ENCODE data around the gene NDST3. TPM values are rescaled to one million over a fixed set of nuclear protein-coding genes. Genes with fewer than 3 reads are reported as not detected.

The NDST3 gene
- total and polyA plus RNA-seq, 2 of the 13 experiments (the other 11 are each of a cell fraction or from before 2014, with no cell fraction given): not detected

DNA sequence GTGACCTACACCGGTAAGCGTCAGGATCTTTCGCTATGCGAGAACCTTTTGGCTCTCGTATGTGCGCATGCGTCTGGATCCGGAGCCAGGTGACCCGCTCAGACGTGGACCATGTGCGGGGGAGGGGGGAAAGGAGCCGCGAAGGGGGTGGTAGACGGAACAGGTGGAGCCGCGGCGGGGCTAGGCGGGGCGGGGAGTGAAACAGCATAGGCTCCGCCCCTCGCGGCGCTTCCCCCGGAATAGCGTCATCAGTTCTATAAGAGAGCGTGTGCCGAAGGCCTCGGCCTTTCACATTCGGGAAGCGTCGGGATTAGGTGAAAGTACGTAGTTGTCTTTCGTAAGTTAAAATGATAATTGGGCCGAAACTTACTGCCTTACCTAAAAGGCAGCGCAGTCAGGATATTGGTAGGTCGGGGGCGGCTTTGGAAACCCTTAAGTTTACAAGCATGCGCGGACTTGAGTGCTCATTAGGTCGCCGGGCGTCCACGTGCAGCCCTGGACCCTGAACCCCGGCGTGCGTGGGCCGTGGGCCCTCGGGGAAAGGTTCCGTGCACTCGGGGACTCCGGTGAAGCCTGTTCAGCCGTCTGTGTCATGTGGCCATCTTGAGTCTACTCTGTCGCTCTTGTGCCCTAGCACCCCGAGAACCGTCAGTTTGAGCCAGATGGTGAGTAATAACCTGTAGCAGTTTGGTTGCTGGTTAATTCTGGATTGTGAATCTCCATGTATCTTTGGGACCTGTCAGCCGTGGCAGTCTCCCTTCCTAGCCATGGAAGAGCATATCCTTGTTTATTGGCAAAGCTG lies 244.4 kb downstream of the NDST3 start (continued):
- TF ChIP-seq HOXA7 (CRISPR knock-in tag; IDR thresholded peaks at IDR 0.05) (no peak), PHF20 (CRISPR knock-in tag; IDR thresholded peaks at IDR 0.05) (peak; percentile 49; the same call in 1 of the 2 replicates), DR1 (CRISPR knock-in tag; IDR thresholded peaks at IDR 0.05) (peak; percentile 99), HNF4G (IDR thresholded peaks at IDR 0.05; ENCODE audit: borderline replicate concordance, low read depth, low read length) (no peak; the same call in 1 of the 2 replicates), HNF4G (CRISPR knock-in tag; IDR thresholded peaks at IDR 0.05; ENCODE audit: borderline replicate concordance, low read depth) (peak; percentile 38; the same call in 1 of the 2 replicates), ZMAT5 (CRISPR knock-in tag; IDR thresholded peaks at IDR 0.05; ENCODE audit: borderline replicate concordance, low read depth) (no peak), U2AF2 (IDR thresholded peaks at IDR 0.05; ENCODE audit: low read depth, low read length) (no peak), GTF2F1 (IDR thresholded peaks at IDR 0.05; ENCODE audit: low read length) (peak; percentile 90), ZNF773 (CRISPR knock-in tag; IDR thresholded peaks at IDR 0.05; ENCODE audit: borderline replicate concordance) (0 out of 2 replicates have a peak, but pooled peaks have one; percentile 60), ZNF557 (CRISPR knock-in tag; IDR thresholded peaks at IDR 0.05) (no peak), HOXA3 (CRISPR knock-in tag; IDR thresholded peaks at IDR 0.05) (peak; percentile 75; the same call in 1 of the 2 replicates), JUND (CRISPR knock-in tag; IDR thresholded peaks at IDR 0.05) (no peak; the same call in 1 of the 2 replicates), CC2D1A (CRISPR knock-in tag; IDR thresholded peaks at IDR 0.05) (no peak), CENPX (CRISPR knock-in tag; IDR thresholded peaks at IDR 0.05) (no peak), MAZ (IDR thresholded peaks at IDR 0.05; ENCODE audit: borderline replicate concordance, low read depth, low read length) (peak; percentile 94), MAZ (CRISPR knock-in tag; IDR thresholded peaks at IDR 0.05; ENCODE audit: low read depth) (peak; percentile 82), KIAA2018 (CRISPR knock-in tag; IDR thresholded peaks at IDR 0.05; ENCODE audit: borderline replicate concordance) (no peak), ATRX (CRISPR knock-in tag; IDR thresholded peaks at IDR 0.05; ENCODE audit: borderline replicate concordance) (no peak)
- TF ChIP-seq, protein P1, sequence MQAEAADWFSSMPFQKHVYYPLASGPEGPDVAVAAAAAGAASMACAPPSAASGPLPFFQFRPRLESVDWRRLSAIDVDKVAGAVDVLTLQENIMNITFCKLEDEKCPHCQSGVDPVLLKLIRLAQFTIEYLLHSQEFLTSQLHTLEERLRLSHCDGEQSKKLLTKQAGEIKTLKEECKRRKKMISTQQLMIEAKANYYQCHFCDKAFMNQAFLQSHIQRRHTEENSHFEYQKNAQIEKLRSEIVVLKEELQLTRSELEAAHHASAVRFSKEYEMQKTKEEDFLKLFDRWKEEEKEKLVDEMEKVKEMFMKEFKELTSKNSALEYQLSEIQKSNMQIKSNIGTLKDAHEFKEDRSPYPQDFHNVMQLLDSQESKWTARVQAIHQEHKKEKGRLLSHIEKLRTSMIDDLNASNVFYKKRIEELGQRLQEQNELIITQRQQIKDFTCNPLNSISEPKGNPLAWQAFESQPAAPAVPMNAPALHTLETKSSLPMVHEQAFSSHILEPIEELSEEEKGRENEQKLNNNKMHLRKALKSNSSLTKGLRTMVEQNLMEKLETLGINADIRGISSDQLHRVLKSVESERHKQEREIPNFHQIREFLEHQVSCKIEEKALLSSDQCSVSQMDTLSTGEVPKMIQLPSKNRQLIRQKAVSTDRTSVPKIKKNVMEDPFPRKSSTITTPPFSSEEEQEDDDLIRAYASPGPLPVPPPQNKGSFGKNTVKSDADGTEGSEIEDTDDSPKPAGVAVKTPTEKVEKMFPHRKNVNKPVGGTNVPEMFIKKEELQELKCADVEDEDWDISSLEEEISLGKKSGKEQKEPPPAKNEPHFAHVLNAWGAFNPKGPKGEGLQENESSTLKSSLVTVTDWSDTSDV (CRISPR knock-in tag; IDR thresholded peaks at IDR 0.05): no peak
